Tibial nerve (tissue), 4 donors: ENCODE measurements around the gene ARL8A.

Experiments used
- EP300 ChIP-seq, 2 donors: sonication (generic); formaldehyde crosslinking; IDR thresholded peaks; one replicate each; pipeline ENCODE4 v1.6.1; 2017; ENCODE audit warnings: antibody characterized with exemption in 2 of 2, mild to moderate bottlenecking in 1 of 2
- POLR2A ChIP-seq, 2 donors: fragments of 450-650 bp; IDR thresholded peaks; one replicate each; pipeline ENCODE4 v1.6.1; 2017; ENCODE audit warnings: antibody characterized with exemption in 2 of 2, mild to moderate bottlenecking in 2 of 2, moderate library complexity in 2 of 2
- TF ChIP-seq, protein P1 (sequence below), 5 experiments: fragments of 200-600 bp in 3 of 5; fragments of 450-650 bp in 2 of 5; sonication (generic) in 3 of 5; IDR thresholded peaks; one replicate each; pipeline ENCODE4 v1.5.1; 2016 to 2019; ENCODE audit warnings: antibody characterized with exemption in 5 of 5, mild to moderate bottlenecking in 3 of 5, moderate library complexity in 2 of 5

DNA sequence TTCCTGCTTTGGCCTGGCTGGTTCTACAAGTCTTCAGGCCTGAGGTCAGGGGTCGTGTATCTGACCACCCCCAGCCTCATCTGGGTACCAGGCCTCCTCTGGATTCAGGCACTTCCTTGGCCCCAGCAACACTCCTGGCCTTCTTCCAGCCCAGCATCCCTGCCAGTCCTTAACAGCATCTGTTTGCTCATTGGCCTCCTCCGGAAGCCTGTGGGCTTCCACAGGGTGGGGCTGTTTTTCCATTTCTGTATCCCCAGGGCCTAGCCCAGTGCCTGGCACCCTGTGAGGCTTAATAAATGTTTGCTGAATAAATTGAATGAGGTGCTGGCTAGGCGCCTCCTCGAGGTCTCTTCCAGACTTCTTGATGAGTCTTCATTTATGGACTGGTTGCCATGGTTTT, 43.4 kb downstream of the ARL8A start:
- TF ChIP-seq, protein P1, sequence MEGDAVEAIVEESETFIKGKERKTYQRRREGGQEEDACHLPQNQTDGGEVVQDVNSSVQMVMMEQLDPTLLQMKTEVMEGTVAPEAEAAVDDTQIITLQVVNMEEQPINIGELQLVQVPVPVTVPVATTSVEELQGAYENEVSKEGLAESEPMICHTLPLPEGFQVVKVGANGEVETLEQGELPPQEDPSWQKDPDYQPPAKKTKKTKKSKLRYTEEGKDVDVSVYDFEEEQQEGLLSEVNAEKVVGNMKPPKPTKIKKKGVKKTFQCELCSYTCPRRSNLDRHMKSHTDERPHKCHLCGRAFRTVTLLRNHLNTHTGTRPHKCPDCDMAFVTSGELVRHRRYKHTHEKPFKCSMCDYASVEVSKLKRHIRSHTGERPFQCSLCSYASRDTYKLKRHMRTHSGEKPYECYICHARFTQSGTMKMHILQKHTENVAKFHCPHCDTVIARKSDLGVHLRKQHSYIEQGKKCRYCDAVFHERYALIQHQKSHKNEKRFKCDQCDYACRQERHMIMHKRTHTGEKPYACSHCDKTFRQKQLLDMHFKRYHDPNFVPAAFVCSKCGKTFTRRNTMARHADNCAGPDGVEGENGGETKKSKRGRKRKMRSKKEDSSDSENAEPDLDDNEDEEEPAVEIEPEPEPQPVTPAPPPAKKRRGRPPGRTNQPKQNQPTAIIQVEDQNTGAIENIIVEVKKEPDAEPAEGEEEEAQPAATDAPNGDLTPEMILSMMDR (IDR thresholded peaks at IDR 0.05) = no peak
- TF ChIP-seq EP300 (IDR thresholded peaks at IDR 0.05) (no peak), POLR2A (IDR thresholded peaks at IDR 0.05) (no peak)
